ENCODE results near the gene CDC42EP5. TPM values are rescaled to one million over a fixed set of nuclear protein-coding genes. Genes with fewer than 3 reads are reported as not detected.
"Not testable (repeated sequence)": the region's sequence is repeated elsewhere in the genome, so short reads cannot be mapped to it uniquely, and the experiment has no call there.

Gene CDC42EP5
- polyA plus RNA-seq, 3 donors = 18.7 to 44.1 (median 37.1) TPM

GRCh38 chr19:54456423-54457373 is 16.4 kb downstream of the CDC42EP5 start:
- no peak for DNase-seq (ENCODE audit: extremely low read depth in 1 of 11, low read depth in 9 of 11, low spot score in 4 of 11)

DNA sequence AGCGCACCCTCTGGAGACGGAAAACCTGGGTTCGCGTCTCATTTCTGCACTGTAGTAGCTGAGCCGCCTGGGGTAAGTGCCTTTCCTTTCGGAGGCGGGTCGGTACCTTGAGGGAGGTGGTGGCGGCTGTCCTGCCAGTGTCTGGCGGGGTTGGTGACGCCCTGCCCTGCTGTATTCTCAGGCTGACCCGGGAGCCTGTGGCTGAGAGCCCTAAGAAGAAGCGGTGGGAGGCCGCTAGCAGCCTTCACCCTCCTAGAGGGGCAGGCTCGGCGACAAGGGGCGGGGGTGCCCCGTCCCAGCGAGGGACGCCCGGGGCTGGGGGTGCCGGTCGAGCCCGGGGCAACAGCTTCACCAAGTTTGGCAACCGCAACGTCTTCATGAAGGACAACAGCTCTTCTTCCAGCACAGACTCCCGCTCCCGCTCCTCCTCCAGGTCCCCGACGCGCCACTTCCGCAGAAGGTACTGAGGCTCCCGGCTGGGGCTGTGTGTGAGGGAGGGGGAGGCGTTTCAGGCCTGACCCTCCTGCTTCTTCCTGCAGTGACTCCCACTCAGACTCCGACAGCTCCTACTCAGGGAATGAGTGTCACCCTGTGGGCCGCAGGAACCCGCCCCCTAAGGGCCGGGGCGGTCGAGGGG is 17.2 kb downstream of the CDC42EP5 start:
- DNase-seq (ENCODE audit: extremely low read depth in 1 of 11, low read depth in 9 of 11, low spot score in 4 of 11) = no peak

DNA sequence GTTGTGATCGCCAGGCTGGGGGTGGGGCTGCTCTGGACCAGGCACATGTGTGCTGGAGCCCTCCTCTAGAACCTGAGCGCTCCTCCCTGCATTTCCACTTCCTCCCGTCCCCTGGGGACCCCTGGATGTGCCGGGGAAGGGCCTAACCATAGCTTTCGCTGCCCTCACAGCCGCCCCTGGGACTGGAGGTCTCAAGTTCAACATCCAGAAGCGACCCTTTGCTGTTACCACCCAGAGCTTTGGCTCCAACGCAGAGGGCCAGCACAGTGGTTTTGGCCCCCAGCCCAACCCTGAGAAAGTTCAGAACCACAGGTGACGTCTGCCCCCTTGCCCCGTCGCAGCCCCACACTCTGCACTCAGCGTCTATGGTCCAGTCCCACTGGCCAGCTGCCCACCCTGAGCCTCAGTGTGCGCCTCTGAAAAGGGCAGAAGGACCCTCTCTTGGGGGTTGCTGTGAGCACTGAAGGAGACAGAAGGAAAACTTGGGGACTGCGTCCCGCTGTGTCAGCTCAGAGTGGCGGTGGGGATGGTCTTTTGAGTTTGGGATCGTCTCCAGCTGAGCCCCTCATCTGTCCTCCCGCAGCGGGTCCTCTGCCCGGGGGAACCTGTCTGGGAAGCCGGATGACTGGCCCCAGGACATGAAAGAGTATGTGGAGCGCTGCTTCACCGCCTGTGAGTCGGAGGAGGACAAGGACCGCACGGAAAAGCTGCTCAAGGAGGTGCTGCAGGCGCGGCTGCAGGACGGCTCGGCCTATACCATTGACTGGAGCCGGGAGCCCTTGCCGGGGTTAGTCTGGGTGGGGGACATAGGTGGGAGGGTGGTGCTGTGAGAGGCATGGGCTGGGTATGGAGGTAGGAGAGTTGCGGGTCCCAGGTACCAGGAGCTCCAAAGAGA is 18.1 kb downstream of the CDC42EP5 start:
- no peak for DNase-seq (ENCODE audit: extremely low read depth in 1 of 11, low read depth in 9 of 11, low spot score in 4 of 11)

GRCh38 chr19:54453921-54454780 is 18.9 kb downstream of the CDC42EP5 start:
- no peak for DNase-seq (ENCODE audit: extremely low read depth in 1 of 11, low read depth in 9 of 11, low spot score in 4 of 11)

DNA sequence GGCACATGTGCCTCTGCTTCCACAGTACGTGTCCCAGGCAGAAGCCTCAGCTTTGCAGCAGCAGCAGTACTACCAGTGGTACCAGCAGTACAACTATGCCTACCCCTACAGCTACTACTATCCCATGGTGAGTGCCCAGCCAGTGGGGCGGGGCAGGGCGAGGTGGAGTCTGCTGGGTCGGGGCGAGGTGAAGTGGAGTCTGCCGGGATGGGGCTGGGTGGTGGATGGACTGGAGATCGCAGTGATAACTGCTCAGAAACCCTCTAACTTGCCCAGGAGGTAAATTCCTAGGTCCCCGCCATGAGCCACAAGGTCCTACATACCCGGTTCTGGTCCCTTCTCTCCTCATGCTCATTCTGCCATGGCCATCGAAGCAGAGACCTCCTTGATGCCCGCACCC is 20.5 kb downstream of the CDC42EP5 start:
- no peak for DNase-seq (ENCODE audit: extremely low read depth in 1 of 11, low read depth in 9 of 11, low spot score in 4 of 11)

- no peak for DNase-seq (ENCODE audit: extremely low read depth in 1 of 11, low read depth in 9 of 11, low spot score in 4 of 11)
Observed at GRCh38 chr19:54451997-54452396, 21.1 kb downstream of the CDC42EP5 start.

DNA sequence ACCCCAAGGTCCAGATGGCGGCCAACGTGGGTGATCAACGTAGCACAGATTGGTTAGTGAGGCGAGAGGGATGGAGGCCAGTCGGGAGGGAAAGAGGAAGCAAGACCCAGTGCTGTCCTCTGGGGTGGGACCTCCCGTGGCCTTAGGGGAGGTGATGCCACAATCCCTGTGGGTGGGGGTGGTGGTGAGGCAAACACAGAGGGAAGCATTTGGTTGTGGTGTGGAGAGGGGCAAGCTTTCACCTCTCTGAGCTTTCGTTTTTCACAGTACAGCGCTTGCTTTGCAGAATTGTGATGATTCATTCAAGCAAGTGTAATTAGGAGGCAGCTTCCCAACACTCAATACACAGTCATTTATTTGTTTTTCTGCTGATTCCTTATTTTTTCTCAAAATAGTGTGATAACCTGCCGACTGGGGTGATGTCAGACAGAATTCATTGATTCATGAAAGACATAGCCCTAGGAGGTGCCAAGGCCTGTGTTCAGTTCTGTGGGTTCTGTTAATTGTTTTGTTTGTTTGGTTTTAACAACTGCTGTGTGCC is 21.7 kb downstream of the CDC42EP5 start:
- DNase-seq (ENCODE audit: extremely low read depth in 1 of 11, low read depth in 9 of 11, low spot score in 4 of 11) = no peak

GRCh38 chr19:54449701-54450069 is 23.4 kb downstream of the CDC42EP5 start:
- no peak for DNase-seq (ENCODE audit: extremely low read depth in 1 of 11, low read depth in 9 of 11, low spot score in 4 of 11)

DNA sequence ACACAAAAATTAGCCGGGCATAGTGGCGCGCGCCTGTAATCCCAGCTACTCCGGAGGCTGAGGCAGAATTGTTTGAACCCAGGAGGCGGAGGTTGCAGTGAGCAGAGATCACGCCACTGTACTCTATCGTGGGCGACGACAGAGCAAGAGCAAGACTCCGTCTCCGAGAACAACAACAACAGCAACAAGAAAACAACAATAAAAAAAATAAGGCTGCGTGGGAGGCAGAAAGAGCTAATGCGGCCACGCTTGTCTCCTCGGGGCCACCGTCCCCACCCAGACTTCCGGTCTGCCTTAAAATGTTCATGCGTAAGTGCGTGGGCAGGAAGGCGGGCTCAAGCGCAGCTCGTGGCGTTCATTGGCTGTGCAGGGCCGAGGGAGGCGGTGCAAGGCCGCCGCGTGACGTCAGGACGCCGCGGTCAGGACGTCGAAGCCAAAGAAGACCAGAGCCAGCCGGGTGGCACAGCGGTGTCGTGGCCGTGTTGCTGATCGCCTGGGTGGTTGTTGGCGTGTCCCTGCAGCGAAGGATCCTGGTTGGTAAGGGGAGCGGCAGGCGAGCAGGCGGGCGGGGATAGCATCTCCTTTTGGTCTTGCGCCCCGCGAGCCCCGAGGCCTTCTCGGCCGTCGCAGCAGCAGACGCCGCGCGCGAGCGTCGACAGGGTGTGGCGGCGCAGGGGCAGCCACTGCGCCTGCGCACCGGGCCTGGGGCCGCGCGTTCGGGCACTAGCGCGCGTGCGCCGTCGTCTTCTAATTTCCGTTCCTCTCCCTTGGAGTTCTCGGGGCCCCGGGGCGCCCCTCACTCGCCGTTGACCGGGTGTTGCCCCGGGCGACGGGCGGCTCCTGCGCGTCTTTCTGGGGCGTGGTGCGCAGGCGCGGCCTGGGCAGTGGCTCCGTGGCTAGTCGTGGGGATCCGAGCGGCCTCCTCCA is 24.1 kb downstream of the CDC42EP5 start, which contains the start of gene LENG8:
TSS of gene LENG8 (plus strand) at position 426 of the 927 bp plus-strand sequence. CDS start 2,146 bp downstream, outside the sequence.
- peak in 10 of 11 donors; percentile 91 to 98 (median 96) for DNase-seq (ENCODE audit: extremely low read depth in 1 of 11, low read depth in 9 of 11, low spot score in 4 of 11)

- DNase-seq (ENCODE audit: extremely low read depth in 1 of 11, low read depth in 9 of 11, low spot score in 4 of 11) = peak in 1 of 11 donors; percentile 55
Observed at GRCh38 chr19:54448040-54448773, 24.9 kb downstream of the CDC42EP5 start.

DNA sequence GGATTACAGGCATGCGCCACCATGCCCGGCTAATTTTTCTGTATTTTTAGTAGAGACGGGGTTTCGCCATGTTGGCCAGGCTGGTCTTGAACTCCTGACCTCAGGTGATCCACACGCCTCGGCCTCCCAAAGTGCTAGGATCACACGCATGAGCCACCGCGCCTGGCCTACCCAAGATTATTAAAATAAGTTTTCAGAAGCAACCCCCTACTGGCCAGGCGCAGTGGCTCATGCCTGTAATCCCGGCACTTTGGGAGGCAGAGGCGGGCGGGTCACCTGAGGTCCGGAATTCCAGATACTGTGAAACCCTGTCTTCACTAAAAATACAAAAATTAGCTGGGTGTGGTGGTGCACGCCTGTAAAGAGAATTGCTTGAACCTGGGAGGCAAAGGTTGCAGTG is 26.7 kb downstream of the CDC42EP5 start:
- not testable (repeated sequence) for DNase-seq (ENCODE audit: extremely low read depth in 1 of 11, low read depth in 9 of 11, low spot score in 4 of 11)

GRCh38 chr19:54444737-54445136 is 28.4 kb downstream of the CDC42EP5 start:
- no peak for DNase-seq (ENCODE audit: extremely low read depth in 1 of 11, low read depth in 9 of 11, low spot score in 4 of 11)

DNA sequence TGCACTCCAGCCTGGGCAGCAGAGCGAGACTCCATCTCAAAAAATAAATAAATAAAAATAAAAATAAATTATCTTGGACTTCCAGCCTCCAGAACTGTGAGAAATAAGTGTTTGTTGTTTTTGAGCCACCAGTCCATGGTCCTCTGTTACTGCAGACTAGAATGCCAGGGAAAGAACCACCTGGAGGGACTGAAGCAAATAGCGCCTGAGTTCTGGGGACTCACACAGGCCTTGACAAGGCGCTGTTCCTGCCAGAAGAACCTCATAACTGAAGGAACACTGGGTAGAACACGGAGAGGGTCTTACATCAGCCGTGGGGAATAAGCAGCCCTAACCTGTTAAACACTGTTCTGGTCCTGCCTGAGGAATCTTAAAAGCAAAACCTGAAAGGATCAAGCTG is 32.5 kb downstream of the CDC42EP5 start:
- no peak for DNase-seq (ENCODE audit: extremely low read depth in 1 of 11, low read depth in 9 of 11, low spot score in 4 of 11)

DNA sequence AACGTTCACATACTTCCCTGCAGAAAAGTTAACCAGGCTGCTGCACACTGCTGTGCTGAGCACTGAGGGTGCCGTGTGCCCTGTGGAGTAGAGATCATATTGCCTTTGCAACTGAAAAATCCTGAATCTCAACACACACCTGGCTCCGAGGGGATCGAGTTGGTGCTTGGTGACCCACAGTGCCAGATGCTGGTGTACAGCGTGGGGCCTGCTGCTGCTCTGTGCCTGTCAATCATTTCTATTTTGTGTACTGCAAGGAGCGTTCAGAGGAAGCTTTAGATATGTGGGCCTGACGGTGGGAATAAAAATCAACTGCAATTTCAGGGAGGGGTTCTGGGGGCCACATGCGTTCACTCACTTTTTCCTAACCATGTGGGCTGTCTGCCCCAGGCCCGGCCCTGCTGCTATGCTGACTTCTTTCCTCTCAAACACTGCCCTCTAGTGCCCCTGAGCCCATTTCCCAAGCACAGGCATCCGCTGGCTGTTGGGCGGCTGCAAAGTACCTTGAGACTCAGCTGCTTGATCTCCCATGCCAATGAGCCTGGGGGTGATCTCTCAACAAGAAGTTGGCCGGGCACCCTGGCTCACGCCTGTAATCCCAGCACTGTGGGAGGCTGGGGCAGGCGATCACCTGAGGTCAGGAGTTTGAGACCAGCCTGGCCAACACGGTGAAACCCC is 33.8 kb downstream of the CDC42EP5 start:
- no peak for DNase-seq (ENCODE audit: extremely low read depth in 1 of 11, low read depth in 9 of 11, low spot score in 4 of 11)

- no peak for DNase-seq (ENCODE audit: extremely low read depth in 1 of 11, low read depth in 9 of 11, low spot score in 4 of 11)
Observed at GRCh38 chr19:54436628-54437252, 36.4 kb downstream of the CDC42EP5 start.
